Suprapubic skin (tissue), 3 donors: ENCODE data around the gene NUCB2.

ENCODE experiments used
- POLR2AphosphoS5 ChIP-seq, 3 donors: sonication (generic); formaldehyde crosslinking; IDR thresholded peaks; one replicate each; pipeline ENCODE4 v1.6.1; 2017; ENCODE audit warnings: antibody characterized with exemption in 3 of 3
- TF ChIP-seq, protein P1 (sequence below), 2 donors: fragments of 200-600 bp in 1 of 2; fragments of 450-650 bp in 1 of 2; sonication (generic) in 1 of 2; IDR thresholded peaks; one replicate each; pipeline ENCODE4 v1.5.1; 2016 to 2019; ENCODE audit warnings: antibody characterized with exemption in 2 of 2, mild to moderate bottlenecking in 1 of 2, moderate library complexity in 1 of 2

- TF ChIP-seq, protein P1, sequence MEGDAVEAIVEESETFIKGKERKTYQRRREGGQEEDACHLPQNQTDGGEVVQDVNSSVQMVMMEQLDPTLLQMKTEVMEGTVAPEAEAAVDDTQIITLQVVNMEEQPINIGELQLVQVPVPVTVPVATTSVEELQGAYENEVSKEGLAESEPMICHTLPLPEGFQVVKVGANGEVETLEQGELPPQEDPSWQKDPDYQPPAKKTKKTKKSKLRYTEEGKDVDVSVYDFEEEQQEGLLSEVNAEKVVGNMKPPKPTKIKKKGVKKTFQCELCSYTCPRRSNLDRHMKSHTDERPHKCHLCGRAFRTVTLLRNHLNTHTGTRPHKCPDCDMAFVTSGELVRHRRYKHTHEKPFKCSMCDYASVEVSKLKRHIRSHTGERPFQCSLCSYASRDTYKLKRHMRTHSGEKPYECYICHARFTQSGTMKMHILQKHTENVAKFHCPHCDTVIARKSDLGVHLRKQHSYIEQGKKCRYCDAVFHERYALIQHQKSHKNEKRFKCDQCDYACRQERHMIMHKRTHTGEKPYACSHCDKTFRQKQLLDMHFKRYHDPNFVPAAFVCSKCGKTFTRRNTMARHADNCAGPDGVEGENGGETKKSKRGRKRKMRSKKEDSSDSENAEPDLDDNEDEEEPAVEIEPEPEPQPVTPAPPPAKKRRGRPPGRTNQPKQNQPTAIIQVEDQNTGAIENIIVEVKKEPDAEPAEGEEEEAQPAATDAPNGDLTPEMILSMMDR (IDR thresholded peaks at IDR 0.05), result no peak
- no peak for TF ChIP-seq POLR2AphosphoS5 (IDR thresholded peaks at IDR 0.05)
Measured at GRCh38 chr11:17260020-17260419, 16.5 kb upstream of the NUCB2 start.
